Glomerular endothelial cell (primary cell): ENCODE results near the gene KREMEN1. TPM values are rescaled to one million over a fixed set of nuclear protein-coding genes. Genes with fewer than 3 reads are reported as not detected.
A peak's percentile ranks its signal among the peaks of the same experiment; 100 is the strongest.
"Not testable (repeated sequence)": the region's sequence is repeated elsewhere in the genome, so short reads cannot be mapped to it uniquely, and the experiment has no call there.

Experiments
- DNase-seq: peaks from one replicate; pipeline ENCODE4 v3.0.0-alpha.2; 2011; ENCODE audit warnings: low read depth, low spot score; ENCODE audit errors: extremely low read depth
- total RNA-seq: library from RNA; depleted of rRNA; stranded (reverse); fragments of >200 nt; gene quantifications from 2 replicates; pipeline ENCODE4 v1.2.3, GENCODE V29; 2015

Gene KREMEN1
- 0.68 and 2.3 TPM in 2 replicates for total RNA-seq

DNA sequence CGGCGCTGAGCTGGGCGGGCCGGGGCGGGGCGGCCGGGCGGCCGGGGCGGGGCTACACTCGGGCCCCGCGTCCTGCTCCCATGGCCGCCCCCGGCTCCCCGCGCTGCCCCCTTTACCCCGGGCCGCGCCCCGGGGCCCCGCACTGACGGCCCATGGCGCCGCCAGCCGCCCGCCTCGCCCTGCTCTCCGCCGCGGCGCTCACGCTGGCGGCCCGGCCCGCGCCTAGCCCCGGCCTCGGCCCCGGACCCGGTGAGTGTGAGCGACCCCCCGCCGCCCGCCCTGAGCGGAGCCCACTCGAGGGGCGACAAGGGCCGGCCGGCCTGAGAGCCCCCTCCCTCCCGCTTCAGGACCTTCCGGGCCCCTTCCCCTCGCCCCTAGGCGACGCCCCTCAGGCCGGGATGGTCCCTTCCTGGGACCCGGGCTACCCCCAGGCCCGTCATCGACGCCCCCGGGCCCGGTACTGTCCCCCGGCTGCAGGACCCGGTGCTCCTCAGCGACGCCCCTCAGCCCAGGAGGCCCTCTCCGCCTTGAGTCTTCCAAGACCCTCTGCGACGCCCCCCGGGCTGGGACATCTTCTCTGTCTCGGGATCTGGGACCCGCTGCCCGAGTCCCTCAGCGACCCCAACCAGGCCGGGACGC, at the start of gene KREMEN1:
KREMEN1 (plus strand) TSS at position 57 of the 639 bp plus-strand sequence; CDS start at position 153, 96 bp downstream.
- no peak for DNase-seq

GRCh38 chr22:29023172-29023796, 49.6 kb upstream of the KREMEN1 start:
- DNase-seq: no peak

DNA sequence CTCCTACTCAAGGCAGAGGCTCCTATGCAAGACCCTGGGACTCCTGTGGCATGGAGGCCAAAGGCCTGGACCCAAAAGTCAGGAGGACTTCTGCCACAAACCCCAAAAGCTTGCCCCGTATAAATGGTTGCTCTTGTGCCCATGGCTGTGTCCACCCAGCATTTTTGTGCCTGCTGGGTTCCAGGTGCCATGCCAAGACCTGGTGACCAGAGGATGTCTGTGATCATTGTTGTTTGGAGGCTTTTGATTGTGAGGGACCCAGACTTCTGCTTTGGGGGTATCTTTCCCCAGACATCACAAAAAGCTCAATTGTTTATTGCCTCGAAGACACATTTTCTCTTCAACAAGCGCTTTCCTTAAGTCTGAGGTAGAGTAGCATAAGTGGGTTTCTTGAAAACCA, 46.3 kb upstream of the KREMEN1 start:
- no peak for DNase-seq

GRCh38 chr22:29028468-29028867, 44.4 kb upstream of the KREMEN1 start:
- no peak for DNase-seq

DNA sequence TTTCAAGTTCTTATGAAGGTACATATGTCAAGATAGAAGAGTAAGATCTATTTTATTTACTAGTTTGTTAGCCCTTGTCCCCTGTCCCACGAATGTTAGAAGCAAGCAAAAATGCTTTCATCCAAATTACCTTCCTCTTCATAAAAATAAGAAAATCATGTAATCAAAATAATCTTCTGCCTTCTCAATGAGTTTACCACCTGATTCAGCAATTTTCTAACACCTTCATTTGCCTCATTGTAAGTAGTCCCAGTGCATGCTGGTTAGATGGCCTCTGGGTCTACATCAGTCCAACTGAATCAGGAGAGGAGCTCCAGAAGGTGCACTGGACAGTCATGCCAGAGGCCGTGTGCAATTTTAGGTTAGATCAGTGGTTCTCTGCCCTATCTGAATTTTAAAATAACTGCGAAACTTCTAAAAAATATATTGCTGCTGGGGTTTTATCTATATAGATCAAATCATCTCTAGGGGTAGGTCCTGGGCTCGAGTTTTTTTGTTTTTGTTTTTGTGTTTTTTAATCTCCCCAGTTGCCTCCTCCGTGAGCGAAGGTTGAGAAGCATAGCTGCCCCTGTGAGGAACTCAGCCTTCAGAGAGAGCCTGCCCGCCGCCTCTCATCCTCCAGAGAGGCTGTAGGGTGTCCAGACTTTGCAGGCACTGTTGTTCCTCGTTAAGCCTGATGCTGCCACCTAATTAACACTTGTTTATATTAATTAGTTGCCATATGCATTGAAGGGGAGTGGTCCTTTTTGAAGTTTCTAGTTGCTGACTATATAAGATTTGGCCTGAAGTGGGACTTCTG, 43.4 kb upstream of the KREMEN1 start:
- DNase-seq: no peak

DNA sequence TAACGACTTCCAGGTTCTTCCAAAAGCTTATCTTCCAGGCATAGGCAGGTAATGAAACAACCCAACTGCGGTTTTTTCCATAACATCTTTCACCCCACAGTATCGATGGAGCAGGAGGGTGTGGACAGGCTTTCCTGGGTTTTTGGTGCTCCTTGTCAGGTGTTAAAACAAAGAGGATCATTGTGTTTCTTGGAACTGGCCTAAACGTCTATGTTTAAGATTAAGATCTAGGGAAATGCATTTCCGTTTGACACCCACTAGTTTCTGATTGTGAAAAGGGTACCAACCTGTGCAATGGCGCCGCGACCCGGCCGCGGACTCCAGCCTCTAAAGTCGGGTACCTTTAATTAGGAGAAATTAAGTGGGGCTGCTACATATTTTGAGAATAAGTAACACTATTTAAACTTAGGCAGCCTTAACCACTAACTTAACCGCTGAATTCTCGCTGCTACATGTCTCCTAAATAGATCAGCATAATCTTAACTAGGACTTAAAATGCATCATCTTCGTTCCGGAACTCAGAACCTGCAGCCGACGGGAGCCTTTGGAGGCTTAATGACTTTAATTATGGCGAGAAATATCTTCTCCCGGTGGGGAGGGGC, 42.7 kb upstream of the KREMEN1 start:
- DNase-seq: no peak

DNA sequence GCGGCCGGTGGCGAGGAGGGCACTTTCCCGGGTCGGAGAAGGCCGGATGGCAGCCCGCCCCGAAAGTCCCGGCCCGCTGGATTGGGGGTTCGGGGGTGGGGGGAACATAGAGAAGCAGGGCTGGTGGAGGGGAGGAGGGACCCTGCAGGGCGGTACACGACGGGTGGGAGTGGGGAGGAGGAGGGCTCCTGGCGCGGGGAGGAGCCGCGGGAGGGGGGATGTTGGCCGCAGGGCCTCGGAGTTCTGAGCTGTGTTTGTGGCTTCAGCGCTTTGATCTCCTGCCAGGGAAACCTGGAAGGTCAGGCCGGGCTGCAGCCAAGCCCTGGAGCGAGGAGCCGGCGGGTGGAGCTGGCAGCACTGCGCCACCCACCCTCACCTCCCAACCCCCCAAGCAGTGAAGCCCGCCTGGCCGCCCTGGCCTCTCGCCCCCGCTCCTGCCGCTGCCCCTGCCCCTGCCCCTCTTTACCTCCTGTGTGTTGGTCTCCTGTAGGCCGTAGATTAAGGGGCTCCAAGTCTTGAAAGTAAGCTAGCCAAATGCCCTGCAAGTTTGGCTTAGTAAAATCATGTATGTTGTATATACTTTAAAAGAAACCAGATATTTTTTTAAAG, 42.1 kb upstream of the KREMEN1 start:
- DNase-seq: no peak

DNA sequence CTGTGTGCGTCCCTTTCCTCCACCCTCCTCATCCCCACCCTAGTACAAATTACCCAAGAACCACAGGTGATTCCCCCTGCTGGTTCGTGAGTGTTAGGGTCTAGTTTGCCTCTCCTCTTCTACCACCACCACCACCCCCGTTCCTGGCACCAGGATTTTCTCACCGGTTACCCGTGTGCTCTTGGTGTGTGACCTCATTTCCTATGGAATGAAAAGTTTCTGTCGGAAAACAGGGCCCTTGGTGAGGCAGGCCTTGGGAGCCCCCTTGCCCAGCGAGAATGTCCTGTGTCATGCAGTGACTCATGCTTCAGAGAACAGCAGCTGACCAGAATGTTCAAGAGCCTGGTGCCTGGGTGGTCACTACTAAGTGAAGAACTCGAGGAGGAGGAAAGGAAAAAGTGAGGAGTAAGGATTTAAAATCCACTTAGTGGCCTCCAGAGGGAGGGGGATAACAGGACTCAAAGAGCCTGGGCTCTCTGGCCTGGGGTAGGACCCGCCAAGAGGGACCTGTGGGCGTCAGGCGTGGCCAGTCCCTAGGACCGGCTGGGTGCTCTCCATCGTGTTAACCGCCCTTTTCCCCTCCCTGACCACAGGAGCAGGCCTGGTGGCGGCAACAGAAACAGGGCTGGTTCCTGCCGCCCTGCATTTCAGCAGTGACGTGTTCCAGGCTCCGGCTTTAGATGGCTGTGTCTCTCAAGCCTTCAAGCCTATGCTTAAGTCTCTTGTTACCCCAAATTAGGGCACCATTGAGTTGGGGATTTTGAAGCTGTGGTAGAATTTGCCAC, 41.4 kb upstream of the KREMEN1 start:
- peak; percentile 95 for DNase-seq

- no peak for DNase-seq
These were observed 40.8 kb upstream of the KREMEN1 start for GRCh38 chr22:29032014-29032475.

DNA sequence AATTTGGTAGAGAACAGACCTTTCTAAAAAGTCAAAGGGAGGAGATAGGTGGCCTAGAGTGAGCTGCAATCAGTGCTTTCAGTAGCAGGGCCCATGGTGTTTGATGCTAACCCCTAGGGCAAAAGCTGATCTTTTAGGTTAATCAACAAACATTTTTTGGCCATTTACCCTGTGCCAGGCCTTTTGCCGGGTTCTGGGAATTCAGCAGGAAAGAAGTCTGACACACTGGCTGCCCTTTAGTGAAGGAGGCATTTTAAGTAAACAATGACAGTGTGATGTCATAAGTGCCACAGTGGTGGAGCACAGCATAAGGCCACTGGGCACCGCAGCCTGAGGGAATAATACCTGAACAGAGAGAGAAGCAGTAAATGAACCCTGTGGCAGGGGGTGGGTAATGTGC, 40.3 kb upstream of the KREMEN1 start:
- DNase-seq: no peak

- DNase-seq: no peak
These were observed 35.4 kb upstream of the KREMEN1 start for GRCh38 chr22:29037340-29037932.

GRCh38 chr22:29039148-29039547, 33.7 kb upstream of the KREMEN1 start:
- no peak for DNase-seq

GRCh38 chr22:29039684-29040083, 33.2 kb upstream of the KREMEN1 start:
- DNase-seq: not testable (repeated sequence)

DNA sequence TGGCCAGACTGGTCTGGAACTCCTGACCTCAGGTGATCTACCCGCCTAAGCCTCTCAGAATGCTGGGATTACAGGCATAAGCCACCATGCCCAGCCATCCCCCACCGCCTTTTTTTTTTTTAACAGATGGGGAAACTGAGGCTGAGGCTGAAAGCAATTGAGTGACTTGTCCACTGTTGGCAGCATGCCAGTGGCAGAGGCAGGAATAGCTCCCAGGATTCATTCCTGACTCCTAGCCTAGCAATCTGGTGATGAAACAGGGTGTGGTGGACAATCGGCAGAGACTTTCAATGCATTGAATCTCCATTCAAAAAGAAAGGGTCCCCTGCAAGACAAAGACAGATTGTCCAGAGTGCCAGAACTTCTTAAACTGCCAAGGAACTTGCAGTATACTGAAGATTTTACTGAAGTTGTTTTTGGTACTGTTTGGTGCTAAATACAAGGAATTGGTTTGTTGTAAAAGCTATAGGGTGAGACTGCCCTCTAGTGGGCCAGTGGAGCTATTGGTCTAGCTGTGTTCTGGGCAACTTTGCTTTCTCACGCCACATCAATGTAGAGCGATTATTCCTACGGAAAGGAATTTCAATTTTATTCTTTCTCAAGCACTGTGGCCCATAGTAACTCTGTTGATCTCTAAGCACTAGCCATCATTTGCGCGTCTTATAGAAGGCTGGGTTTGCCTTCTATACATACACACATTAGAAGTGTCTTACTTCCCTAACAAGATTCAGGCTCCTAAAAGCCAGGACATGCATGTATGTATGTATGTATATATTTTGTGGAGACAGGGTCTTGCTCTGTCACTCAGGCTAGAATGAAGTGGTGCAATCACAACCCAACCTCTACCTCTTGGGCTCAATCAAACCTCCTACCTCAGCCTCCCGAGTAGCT, 32.2 kb upstream of the KREMEN1 start:
- DNase-seq: peak; percentile 89

DNA sequence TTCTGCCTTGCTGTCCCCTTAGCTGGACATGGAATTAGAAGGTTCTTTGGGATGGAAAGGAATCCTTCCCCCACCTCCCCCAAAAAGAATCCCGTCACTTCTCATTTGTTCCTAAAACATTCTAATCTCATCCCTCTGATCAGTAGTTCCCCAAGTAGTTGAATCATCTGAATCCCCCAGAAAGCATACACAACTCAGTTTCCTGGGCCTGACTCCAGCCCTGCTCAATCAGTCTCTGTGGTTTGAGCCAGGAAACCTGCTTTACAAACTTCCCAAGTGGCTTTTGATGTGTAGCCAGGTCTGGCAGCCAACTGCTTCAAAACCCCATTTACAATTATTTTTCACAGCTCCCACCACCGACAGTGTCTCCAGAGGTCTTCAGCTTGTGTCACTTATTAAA, 31.4 kb upstream of the KREMEN1 start:
- DNase-seq: no peak

DNA sequence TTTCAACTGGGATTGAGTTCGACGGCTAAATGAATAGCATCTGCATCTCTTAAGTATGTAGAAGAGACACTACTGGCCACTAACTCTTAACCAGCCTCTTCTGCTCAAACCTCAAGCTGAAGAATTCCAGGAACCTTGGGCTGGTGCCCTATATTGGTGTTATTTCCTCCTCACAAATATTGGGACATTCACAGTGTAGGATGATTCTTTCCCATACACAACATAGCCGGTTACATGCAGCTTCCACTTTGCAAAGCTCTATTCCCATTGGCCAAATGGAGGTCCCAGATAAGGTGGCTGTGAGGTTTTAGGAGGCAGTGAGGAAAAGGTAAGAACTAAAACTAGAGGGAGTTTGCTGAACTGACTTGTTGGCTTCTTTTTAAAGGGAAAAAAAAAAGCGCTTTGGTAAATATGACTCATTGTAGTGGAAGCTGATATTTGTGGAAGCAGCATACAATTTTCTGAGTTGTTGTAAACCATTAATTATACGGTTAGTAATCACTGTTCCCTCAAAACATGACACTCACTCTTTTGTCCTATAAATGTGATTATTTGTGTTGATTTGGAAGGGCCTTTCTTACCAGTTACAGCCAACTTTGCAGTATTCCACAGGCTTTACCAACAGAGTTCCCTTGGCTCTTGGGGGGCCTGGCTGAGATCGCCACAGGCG, 28.8 kb upstream of the KREMEN1 start:
- no peak for DNase-seq

GRCh38 chr22:29044657-29045176, 28.1 kb upstream of the KREMEN1 start:
- no peak for DNase-seq
